G401.6 (cell line): ENCODE results near the gene PXDC1.

Experiments
- FAIRE-seq: peaks from 2 replicates; lab custom pipeline; 2012; peaks lifted over from hg19 to GRCh38; lab: Jason Lieb, UNC

Gene PXDC1

DNA sequence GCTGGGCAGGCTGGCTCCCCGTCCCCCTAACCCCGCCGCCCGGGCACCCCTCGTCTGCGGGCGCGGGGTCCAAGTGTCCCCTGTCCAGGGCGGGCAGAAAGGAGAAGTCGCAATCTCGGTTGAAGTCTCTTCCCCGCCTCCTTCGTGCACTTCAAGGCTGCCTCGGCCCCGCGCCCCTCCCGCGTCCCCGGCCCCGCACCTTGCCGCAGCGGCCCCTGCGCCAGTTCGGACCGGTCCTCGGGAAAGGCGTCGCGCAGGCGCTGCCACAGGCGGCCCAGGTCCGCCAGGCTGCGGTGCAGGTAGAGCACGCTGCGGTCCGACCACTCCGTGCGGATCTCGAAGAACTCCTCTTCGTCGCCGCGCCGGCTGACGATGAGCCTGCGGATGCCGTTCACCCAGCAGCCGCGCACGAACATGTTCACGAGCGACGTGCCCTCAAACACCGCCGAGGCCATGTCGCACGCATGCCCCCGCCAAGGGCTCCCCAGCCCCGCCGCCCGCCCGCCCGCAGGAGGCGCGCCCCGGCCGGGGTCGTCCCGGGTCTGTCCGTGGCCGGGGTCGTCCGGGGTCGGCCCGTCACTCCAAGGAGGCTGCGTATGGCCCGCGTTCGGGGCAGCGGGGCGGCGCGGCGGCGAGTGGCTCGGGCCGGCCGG, at the start of gene PXDC1:
PXDC1 (minus strand) TSS at position 637 of the 653 bp plus-strand sequence; CDS start at position 455, 182 bp downstream.
- no peak for FAIRE-seq

DNA sequence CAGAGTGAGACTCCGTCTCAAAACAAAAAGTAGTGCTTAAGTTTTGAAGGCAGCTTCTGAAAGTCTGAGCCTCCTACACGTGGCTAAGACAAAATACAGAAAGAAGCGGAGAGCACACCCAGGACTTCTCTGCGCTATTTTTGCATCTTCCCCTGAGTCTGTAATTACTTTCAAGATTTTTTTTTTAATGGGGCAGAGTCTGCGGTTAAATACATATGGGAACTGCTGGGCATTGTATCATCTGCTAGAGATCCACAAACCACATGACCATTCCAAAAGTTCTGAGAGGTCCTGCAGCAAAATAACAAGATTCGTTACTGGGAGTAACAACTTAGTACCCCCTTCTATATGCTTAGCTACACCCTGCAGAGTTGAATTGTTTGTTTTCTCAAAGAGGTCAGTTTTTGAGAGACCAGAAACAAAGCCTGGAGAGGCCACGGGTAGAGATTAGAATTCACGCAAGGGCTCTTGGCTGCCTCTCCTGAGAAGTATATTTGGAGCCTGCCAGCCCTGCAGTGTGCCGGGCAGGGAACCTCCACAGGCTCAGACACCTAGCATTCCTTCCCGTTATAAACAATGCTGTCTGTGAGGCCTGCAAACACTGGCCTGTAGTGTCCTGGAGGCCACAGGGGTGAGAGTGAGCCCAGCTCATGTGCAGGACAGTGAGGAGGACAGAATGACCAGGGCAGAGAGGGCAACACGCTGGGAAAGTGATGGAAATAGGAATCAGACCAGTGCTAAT, 49.5 kb upstream of the PXDC1 start:
- FAIRE-seq, result no peak

- no peak for FAIRE-seq
Observed at GRCh38 chr6:3799719-3800118, 48.2 kb upstream of the PXDC1 start.

GRCh38 chr6:3798055-3798919, 46.8 kb upstream of the PXDC1 start:
- no peak for FAIRE-seq

GRCh38 chr6:3797231-3798054, 45.9 kb upstream of the PXDC1 start:
- FAIRE-seq, result no peak

GRCh38 chr6:3796719-3797041, 45.2 kb upstream of the PXDC1 start:
- no peak for FAIRE-seq

- FAIRE-seq, result no peak
Observed at GRCh38 chr6:3795836-3796718, 44.6 kb upstream of the PXDC1 start.

GRCh38 chr6:3794092-3794491, 42.6 kb upstream of the PXDC1 start:
- FAIRE-seq, result no peak

DNA sequence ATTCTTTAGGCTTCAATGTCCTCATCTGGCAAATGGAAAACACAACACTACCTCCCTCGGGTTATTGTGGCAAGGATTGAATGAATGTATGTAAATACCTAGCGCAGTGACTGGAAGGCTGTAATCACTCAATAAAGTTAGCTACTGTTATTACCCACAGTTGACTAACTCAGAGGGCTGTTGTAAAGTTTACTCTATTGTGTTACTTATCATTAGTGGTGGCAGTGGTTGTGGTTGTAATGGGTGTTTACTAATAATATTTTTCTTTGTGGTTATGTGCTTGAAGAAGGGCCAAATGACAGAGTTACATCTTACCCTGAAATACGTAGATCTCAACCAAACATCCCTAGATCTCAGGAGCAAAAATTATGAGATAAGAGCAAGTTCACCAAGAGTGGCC, 42.0 kb upstream of the PXDC1 start:
- FAIRE-seq, result no peak

DNA sequence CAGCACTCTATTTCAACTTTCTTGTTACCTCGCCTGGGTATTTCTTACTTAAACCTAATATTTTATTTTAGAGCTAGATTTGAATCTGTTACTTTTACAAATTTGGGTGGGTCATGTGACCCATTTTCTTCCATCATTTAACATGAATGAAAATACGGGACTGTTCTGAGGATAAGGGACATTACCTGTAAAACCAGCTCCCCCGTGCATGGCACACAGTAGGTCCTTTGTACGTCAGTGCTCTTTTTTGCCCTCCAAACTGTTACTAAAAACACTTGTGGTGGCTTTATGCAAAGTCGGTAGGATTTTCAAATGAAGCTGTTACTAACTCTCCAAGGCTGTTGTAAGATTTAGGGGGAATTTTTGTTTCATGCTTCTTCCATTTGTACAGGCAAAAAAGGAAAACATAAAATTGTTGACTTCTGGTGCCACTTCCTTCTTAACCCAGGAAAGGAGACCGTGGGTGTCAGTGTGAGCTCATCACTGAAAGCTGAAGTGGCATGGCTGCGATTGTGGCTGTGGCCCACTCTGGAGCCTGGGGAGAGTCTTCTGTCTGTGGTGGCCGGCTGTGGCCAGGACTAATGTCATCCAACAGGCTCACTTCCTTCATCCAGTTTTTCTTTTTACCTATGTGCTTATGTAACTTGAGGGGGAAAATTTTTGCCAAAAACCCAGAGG, 40.2 kb upstream of the PXDC1 start:
- no peak for FAIRE-seq

GRCh38 chr6:3789896-3790558, 38.5 kb upstream of the PXDC1 start:
- FAIRE-seq, result no peak

DNA sequence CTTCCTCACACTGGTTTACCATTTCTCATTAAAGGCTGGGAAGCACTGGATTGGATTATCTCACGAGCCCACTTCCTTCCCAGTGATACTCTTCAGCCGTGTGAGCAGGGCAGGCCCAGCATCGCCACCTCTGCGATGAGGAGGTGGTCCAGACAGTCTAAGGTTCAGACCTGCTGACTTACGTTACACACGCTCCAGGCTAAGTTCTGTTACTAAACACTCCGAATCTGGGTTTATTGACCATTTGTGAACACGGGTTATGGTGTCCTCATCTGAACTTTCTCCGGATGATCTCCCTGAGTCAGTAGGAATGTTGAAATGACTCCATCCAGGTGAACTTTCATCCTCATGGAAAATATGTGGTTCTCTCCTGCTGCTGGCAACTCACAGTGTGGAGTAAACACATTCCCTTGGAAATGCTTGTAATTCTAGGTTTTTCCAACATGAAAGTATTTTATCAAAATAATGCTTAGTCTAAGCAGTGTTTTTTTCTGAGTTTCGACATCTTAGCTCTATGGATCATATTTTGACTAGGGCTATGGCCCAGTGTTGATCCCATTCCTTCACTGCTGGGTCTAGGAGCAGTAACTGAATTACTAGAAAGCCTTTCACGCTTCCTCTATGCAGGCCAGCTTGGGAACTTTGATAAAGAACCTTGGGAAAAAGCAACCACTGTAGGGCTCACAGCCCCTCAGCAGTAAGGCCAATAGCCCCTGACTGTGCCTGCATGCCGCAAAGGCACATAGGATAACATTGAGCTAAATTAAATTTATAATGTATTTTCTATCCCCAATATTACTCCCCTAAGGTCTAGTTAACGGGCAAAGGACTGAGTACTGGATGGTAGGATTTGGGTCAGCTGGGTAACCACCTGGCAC, 37.7 kb upstream of the PXDC1 start:
- no peak for FAIRE-seq

GRCh38 chr6:3788408-3789017, 37.0 kb upstream of the PXDC1 start:
- FAIRE-seq, result no peak

DNA sequence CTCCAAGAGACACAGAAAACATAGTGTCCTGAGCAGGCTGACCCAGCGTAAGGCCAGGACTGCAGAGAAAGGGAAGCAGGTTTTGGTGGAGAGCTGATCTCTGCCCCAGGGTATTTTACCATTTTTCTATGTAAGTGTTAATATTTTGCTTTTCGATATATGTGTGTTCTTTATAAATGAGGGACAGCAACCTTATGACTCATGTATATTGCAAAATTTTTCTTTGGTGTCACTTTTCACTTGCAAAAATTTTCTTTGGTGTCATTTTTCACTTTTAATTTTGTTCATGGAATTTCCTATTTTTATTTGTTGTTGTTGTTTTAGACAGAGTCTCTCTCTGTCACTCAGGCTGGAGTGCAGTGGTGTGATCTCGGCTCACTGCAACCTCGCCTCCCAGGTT, 34.6 kb upstream of the PXDC1 start:
- no peak for FAIRE-seq

- no peak for FAIRE-seq
Observed at GRCh38 chr6:3785745-3786098, 34.2 kb upstream of the PXDC1 start.

- FAIRE-seq, result no peak
Observed at GRCh38 chr6:3784885-3785744, 33.6 kb upstream of the PXDC1 start.

DNA sequence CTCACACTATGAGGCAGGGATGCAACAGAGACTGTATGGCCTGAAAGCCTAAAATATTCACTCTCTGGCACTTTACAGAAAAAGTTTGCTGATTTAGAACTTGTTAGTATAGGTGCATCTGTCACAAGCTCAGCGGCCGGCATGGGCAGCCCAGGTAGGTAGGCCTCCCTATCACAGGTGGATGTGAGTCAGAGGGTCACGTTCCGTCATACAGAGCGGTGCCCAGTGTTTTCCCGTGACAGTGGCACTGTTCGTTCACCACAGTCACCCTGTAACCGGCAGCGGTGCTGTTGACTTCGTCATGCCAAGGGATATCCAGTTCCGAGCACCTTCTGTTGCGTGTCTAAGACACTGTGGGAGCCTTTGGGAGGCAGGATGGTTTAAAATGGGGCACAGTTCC, 32.9 kb upstream of the PXDC1 start:
- no peak for FAIRE-seq
